ENCODE measurements around the gene RGPD4.
"Not testable (repeated sequence)": the region's sequence is repeated elsewhere in the genome, so short reads cannot be mapped to it uniquely, and the experiment has no call there.

The RGPD4 gene

GRCh38 chr2:107826749-107827148 is at the start of gene RGPD4:
Gene RGPD4 (plus strand): TSS chr2:107826892. CDS start chr2:107827014, 122 bp downstream.
- not testable (repeated sequence) for DNase-seq (ENCODE audit: low read depth in 2 of 2)

GRCh38 chr2:107777974-107778373 is 48.7 kb upstream of the RGPD4 start:
- no peak for DNase-seq (ENCODE audit: low read depth in 2 of 2)

GRCh38 chr2:107785756-107786155 is 40.9 kb upstream of the RGPD4 start:
- no peak for DNase-seq (ENCODE audit: low read depth in 2 of 2)

- DNase-seq (ENCODE audit: low read depth in 2 of 2): no peak
Measured at GRCh38 chr2:107790837-107791236, 35.9 kb upstream of the RGPD4 start.

GRCh38 chr2:107801498-107801897 is 25.2 kb upstream of the RGPD4 start:
- DNase-seq (ENCODE audit: low read depth in 2 of 2): no peak

- no peak for DNase-seq (ENCODE audit: low read depth in 2 of 2)
Measured at GRCh38 chr2:107804608-107805498, 21.8 kb upstream of the RGPD4 start.

- no peak for DNase-seq (ENCODE audit: low read depth in 2 of 2)
Measured at GRCh38 chr2:107806901-107807300, 19.8 kb upstream of the RGPD4 start.

- no peak for DNase-seq (ENCODE audit: low read depth in 2 of 2)
Measured at GRCh38 chr2:107807988-107808387, 18.7 kb upstream of the RGPD4 start.

GRCh38 chr2:107808959-107809358 is 17.7 kb upstream of the RGPD4 start:
- DNase-seq (ENCODE audit: low read depth in 2 of 2): no peak

GRCh38 chr2:107809835-107810234 is 16.9 kb upstream of the RGPD4 start:
- no peak for DNase-seq (ENCODE audit: low read depth in 2 of 2)

- no peak for DNase-seq (ENCODE audit: low read depth in 2 of 2)
Measured at GRCh38 chr2:107810734-107811133, 16.0 kb upstream of the RGPD4 start.

- no peak for DNase-seq (ENCODE audit: low read depth in 2 of 2)
Measured at GRCh38 chr2:107811411-107811810, 15.3 kb upstream of the RGPD4 start.

- no peak for DNase-seq (ENCODE audit: low read depth in 2 of 2)
Measured at GRCh38 chr2:107812006-107812405, 14.7 kb upstream of the RGPD4 start.

GRCh38 chr2:107817378-107817777 is 9.3 kb upstream of the RGPD4 start:
- DNase-seq (ENCODE audit: low read depth in 2 of 2): no peak

- DNase-seq (ENCODE audit: low read depth in 2 of 2): no peak
Measured at GRCh38 chr2:107822302-107822701, 4.4 kb upstream of the RGPD4 start.

- DNase-seq (ENCODE audit: low read depth in 2 of 2): no peak
Measured at GRCh38 chr2:107824451-107825205, 2.1 kb upstream of the RGPD4 start.

- DNase-seq (ENCODE audit: low read depth in 2 of 2): no peak
Measured at GRCh38 chr2:107825206-107825563, 1.5 kb upstream of the RGPD4 start.

GRCh38 chr2:107829514-107829913 is 2.8 kb downstream of the RGPD4 start:
- DNase-seq (ENCODE audit: low read depth in 2 of 2): not testable (repeated sequence)

GRCh38 chr2:107833152-107833551 is 6.5 kb downstream of the RGPD4 start:
- not testable (repeated sequence) for DNase-seq (ENCODE audit: low read depth in 2 of 2)

- DNase-seq (ENCODE audit: low read depth in 2 of 2): not testable (repeated sequence)
Measured at GRCh38 chr2:107833618-107834017, 6.9 kb downstream of the RGPD4 start.

GRCh38 chr2:107916121-107916520 is 89.4 kb downstream of the RGPD4 start:
- DNase-seq (ENCODE audit: low read depth in 2 of 2): not testable (repeated sequence)

- not testable (repeated sequence) for DNase-seq (ENCODE audit: low read depth in 2 of 2)
Measured at GRCh38 chr2:107916696-107917370, 90.1 kb downstream of the RGPD4 start.
